Lower lobe of right lung (tissue), 2 donors: ENCODE data around the gene RBM28. TPM values are rescaled to one million over a fixed set of nuclear protein-coding genes. Genes with fewer than 3 reads are reported as not detected.

Experiments
- ATAC-seq, 2 donors: fragments of 200-7000 bp; cut with Tn5 transposase; one replicate each; pipeline ENCODE4 v1.9.1; 2020 to 2022; ENCODE audit warnings: mild to moderate bottlenecking in 2 of 2, moderate library complexity in 2 of 2
- DNase-seq: peaks from one replicate; pipeline ENCODE4 v3.0.0-alpha.2; 2020
- H3K27ac ChIP-seq: fragments of 200-600 bp; one replicate; pipeline ENCODE4 v1.8.0; 2022
- H3K27me3 ChIP-seq: fragments of 200-600 bp; one replicate; pipeline ENCODE4 v1.8.0; 2022; ENCODE audit warnings: low read depth
- H3K36me3 ChIP-seq: fragments of 200-600 bp; one replicate; pipeline ENCODE4 v1.8.0; 2022; ENCODE audit warnings: mild to moderate bottlenecking
- H3K4me1 ChIP-seq: fragments of 200-600 bp; one replicate; pipeline ENCODE4 v1.8.0; 2022
- H3K4me3 ChIP-seq: fragments of 200-600 bp; one replicate; pipeline ENCODE4 v1.8.0; 2022; ENCODE audit warnings: mild to moderate bottlenecking
- H3K9me3 ChIP-seq: fragments of 200-600 bp; one replicate; pipeline ENCODE4 v1.8.0; 2022
- CTCF ChIP-seq: fragments of 200-600 bp; IDR thresholded peaks from one replicate; pipeline ENCODE4 v1.8.0; 2022; ENCODE audit warnings: antibody characterized with exemption, mild to moderate bottlenecking
- intact Hi-C: fragments of 100-400 bp; cut with DNase I; formaldehyde crosslinking; loops from one replicate; pipeline ENCODE4 v1.11.0; 2022
- total RNA-seq: library from RNA; stranded (reverse); fragmentation: NEBNext Ultra II Directional; extraction: Animal tissue kit (Norgen Biotek cat#: 25700); gene quantifications from one replicate; pipeline ENCODE4 v1.2.1, GENCODE V29; 2021
- donor health status: DM: no; HTN: yes; CAD: no; lungs with severe emphysema.

RBM28 gene
- total RNA-seq, 1 donor from 2014 or later, result 26.9 TPM

GRCh38 chr7:128323040-128323439 lies 20.7 kb downstream of the RBM28 start:
- DNase-seq (no peak), ATAC-seq (peak in 1 of 2 donors; percentile 23)
- intact Hi-C loops, result no loop called here
- Histone ChIP-seq H3K9me3 (no peaks in the 10 kb centered on the region), H3K27me3 (no peaks in the 10 kb centered on the region), H3K27ac (no peak overlapping the region), H3K4me1 (peaks cover 7% of the 10 kb centered on the region), H3K36me3 (peaks cover 100% of the 10 kb centered on the region), H3K4me3 (no peak overlapping the region)
- no peak for TF ChIP-seq CTCF

- DNase-seq, result no peak
- H3K4me1 ChIP-seq, result peaks cover 7% of the 10 kb centered on the region
- no peak overlapping the region for H3K4me3 ChIP-seq
- no peaks in the 10 kb centered on the region for H3K27me3 ChIP-seq
- TF ChIP-seq CTCF, result peak; percentile 39
- intact Hi-C loops, result no loop called here
- H3K27ac ChIP-seq, result no peak overlapping the region
- peaks cover 100% of the 10 kb centered on the region for H3K36me3 ChIP-seq
- peak; percentile 54 to 63 for ATAC-seq
- H3K9me3 ChIP-seq, result no peaks in the 10 kb centered on the region
These were observed 21.6 kb downstream of the RBM28 start for GRCh38 chr7:128322040-128322643.

DNA sequence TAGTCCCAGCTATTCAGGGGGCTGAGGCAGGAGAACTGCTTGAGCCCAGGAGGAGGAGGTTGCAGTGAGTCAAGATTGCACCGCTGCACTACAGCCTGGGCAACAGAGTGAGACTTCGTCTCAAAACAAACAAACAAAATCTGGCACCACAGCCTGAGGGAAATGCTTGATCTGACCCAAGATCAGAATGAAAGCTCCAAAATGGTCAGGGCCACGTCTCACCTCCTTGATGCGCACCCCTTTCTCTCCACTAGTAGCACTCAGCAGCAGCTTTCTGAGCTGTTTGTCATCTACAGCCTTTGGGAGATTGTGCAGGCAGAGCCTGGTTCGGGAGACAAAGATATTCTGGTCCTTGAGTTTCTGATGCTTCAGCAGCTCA lies 22.7 kb downstream of the RBM28 start:
- H3K36me3 ChIP-seq, result peaks cover 100% of the 10 kb centered on the region

GRCh38 chr7:128318691-128319090 lies 25.0 kb downstream of the RBM28 start:
- H3K4me3 ChIP-seq, result no peak overlapping the region
- H3K9me3 ChIP-seq, result no peaks in the 10 kb centered on the region
- no peak for TF ChIP-seq CTCF
- DNase-seq (no peak), ATAC-seq (no peak)
- no peaks in the 10 kb centered on the region for H3K27me3 ChIP-seq
- intact Hi-C loops, result no loop called here
- no peak overlapping the region for H3K27ac ChIP-seq
- peaks cover 100% of the 10 kb centered on the region for H3K36me3 ChIP-seq
- H3K4me1 ChIP-seq, result peaks cover 7% of the 10 kb centered on the region

More for the DNA sequence above, 22.7 kb downstream of the RBM28 start:
- TF ChIP-seq CTCF, result no peak
- Histone ChIP-seq H3K27ac (no peak overlapping the region), H3K9me3 (no peaks in the 10 kb centered on the region), H3K4me1 (peaks cover 7% of the 10 kb centered on the region), H3K27me3 (no peaks in the 10 kb centered on the region), H3K4me3 (no peak overlapping the region)
- intact Hi-C loops, result no loop called here
- DNase-seq (no peak), ATAC-seq (no peak)

DNA sequence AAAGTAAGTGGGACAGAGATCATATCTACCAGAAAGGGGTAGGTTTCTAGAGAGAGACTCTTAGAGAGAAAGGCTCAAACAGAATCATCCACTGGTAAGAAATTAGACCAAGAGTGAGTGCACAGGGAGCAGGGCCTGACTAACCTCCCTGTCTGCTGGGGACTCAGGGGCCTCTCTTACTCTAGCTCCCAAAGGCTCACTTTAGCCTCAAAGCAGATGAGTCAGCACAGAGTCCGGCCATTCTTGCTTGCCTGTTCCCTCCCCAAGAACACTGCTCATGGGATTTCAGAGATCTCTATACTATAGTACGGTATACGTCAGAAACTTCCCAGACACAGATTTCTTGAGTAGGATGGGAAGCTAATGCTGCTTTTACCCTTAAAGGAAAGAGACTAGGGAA lies 32.7 kb downstream of the RBM28 start:
- TF ChIP-seq CTCF, result no peak
- DNase-seq, result no peak
- Histone ChIP-seq H3K27me3 (no peaks in the 10 kb centered on the region), H3K4me1 (no peaks in the 10 kb centered on the region), H3K27ac (no peak overlapping the region), H3K9me3 (no peaks in the 10 kb centered on the region), H3K4me3 (no peak overlapping the region), H3K36me3 (peaks cover 100% of the 10 kb centered on the region)
- intact Hi-C loops, result no loop called here
- ATAC-seq, result no peak
